Epithelial cell of esophagus (primary cell): Measurements from ENCODE around the gene TANC1.

Experiments
- DNase-seq: peaks from one replicate; pipeline ENCODE4 v3.0.0; 2010; ENCODE audit warnings: low read depth
- H3K4me3 ChIP-seq: 2 replicates; pipeline ENCODE4 v1.5.1; 2011; ENCODE audit warnings: mild to moderate bottlenecking, low read length, control low read depth
- TF ChIP-seq, protein P1 (sequence below): IDR thresholded peaks from 2 replicates; pipeline ENCODE4 v1.5.1; 2011; ENCODE audit warnings: low read depth, mild to moderate bottlenecking, low read length, control low read depth, inconsistent platforms; ENCODE audit not compliant: insufficient read depth; ENCODE audit errors: missing control alignments

TANC1 gene

DNA sequence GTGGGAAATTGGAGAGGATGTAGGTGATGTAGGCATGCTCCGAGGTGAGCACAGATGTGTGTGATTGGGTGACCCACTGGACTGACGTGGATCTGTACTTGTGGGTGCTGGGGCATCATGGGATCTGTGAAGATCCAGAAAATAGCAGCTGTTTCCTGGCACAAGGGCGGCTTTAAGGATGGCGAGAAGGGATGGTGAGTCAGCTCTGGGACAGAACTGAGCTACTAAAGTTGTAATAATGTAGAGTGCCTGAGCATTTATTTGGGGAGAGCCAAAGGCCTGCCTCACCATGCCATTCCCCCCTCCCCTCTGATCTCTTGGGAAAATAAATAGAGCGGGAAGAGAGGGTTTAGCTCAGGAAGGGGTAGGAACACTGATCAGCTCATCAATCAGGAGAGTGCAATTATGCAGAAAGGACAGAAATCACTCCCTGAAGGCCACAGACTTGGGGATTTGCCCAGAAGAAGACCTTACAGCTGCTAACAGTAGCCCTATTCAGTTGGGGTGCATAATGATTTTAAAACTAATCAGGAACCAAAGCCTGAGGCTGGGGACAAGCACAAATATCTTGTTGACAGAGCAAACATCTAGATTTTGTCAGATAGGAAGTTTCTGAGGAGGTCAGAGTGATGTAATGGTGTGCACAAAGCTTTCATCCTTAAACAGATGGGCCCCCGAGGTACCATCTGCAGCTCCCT lies 30.3 kb downstream of the TANC1 start:
- no peak overlapping the region for H3K4me3 ChIP-seq
- DNase-seq: peak; percentile 39

DNA sequence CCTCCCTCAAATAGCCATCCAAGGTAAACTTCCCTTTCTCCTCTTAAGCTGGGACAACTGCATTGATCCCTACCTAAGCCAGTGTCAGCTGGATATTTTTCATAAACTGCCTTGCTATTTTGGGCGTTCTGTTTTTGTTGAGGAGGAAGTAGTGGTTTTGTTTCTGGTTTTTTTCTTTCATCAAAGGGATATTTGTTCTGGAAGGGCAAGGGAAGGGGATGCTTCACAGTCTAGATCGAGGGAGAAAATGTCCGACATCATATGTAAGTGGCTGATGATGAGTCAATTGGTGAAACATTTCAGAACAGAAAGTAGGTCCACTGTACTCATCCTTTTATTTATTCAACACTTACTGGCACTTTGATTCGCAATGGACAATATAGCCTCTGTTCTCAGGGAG lies 31.0 kb downstream of the TANC1 start:
- no peak overlapping the region for H3K4me3 ChIP-seq
- peak; percentile 44 for DNase-seq
- TF ChIP-seq, protein P1, sequence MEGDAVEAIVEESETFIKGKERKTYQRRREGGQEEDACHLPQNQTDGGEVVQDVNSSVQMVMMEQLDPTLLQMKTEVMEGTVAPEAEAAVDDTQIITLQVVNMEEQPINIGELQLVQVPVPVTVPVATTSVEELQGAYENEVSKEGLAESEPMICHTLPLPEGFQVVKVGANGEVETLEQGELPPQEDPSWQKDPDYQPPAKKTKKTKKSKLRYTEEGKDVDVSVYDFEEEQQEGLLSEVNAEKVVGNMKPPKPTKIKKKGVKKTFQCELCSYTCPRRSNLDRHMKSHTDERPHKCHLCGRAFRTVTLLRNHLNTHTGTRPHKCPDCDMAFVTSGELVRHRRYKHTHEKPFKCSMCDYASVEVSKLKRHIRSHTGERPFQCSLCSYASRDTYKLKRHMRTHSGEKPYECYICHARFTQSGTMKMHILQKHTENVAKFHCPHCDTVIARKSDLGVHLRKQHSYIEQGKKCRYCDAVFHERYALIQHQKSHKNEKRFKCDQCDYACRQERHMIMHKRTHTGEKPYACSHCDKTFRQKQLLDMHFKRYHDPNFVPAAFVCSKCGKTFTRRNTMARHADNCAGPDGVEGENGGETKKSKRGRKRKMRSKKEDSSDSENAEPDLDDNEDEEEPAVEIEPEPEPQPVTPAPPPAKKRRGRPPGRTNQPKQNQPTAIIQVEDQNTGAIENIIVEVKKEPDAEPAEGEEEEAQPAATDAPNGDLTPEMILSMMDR: no peak

More for the DNA sequence above, 30.3 kb downstream of the TANC1 start:
- TF ChIP-seq, protein P1: no peak

DNA sequence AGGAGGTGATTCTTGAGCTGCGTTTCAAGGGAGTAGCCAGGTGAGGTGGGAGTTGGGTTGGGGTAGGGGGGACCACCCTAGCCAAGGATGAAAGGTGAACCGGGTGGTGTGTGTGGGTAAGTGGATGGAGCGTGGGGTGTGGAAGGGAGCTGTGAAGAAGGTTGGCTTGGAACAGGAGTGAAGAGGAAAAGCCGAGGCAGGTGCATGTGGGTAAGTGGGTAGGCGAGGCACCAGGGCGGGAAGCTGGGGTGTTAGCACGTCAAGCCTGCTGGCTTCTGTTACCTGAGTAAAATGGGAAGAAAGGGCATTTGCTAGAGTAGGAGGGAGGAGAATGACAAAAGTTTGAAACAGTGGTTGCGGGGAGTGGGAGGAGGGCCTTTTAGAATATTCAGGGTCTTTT lies 31.6 kb downstream of the TANC1 start:
- DNase-seq: no peak
- TF ChIP-seq, protein P1: no peak
- H3K4me3 ChIP-seq: no peak overlapping the region

DNA sequence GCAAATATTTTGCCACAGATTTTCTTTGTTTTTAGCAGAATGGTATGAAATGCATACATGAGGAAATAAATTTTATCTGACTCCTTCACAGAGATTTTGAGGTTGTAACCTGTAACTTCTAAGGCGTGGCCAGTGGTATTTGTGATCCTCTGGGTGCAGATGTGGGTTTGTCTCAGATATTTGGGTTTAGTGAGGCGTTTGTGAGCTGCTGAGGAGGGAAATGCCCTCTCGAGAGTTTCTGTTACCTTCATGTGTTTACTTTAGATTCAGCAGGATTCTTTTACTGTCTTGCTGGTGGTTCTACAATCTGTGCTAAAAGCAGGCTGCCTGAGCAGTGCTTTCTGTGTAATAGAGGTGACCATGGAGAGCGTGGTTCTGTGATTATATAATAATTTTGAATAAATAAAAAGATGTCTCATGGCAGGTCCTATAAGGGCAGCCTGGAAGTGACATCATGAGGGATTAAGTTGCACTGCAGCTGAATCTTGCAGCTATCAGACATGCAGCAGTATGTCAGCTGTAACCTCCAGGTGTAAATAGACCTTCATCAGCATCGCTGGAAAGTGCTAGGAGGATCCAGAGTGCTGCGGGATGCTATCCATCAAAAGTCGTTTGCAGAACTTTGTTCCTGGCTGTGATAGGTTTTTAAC lies 34.1 kb downstream of the TANC1 start:
- no peak overlapping the region for H3K4me3 ChIP-seq
- TF ChIP-seq, protein P1: no peak
- DNase-seq: no peak

DNA sequence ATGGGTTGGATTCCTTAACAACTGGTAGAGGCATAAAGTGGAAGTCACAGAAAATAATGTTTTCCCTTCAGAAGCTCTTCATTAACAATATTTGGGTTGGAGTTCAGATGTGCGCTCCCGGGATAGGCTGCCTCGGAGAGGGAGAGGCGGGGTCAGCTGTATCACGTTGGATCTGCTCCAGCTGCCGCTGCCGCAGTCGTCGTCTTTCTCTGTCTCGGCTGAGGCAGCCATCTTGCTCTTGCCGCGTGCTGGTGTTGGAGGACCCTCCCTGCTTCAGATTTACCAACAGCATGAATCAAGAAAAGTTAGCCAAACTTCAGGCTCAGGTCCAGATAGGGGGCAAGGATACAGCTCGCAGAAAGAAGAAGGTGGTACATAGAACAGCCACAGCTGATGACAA lies 35.1 kb downstream of the TANC1 start:
- TF ChIP-seq, protein P1: no peak
- no peak overlapping the region for H3K4me3 ChIP-seq
- no peak for DNase-seq

DNA sequence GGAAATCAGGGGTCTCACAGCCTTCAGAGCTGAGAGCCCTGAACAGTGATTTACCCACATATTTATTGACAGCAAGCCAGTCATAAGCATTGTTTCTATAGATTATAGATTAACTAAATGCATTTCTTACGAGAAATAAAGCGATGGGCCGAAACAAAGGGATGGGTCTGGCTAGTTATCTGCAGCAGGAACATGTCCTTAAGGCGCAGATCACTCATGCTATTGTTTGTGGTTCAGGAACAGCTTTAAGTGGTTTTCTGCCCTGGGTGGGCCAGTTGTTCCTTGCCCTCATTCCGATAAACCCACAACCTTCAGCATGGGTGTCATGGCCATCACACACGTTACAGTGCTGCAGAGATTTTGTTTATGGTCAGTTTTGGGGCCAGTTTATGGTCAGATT lies 36.4 kb downstream of the TANC1 start:
- TF ChIP-seq, protein P1: no peak
- DNase-seq: no peak
- H3K4me3 ChIP-seq: no peak overlapping the region
